T-cell (primary cell): ENCODE results near the gene UBE2G1. TPM values are rescaled to one million over a fixed set of nuclear protein-coding genes. Genes with fewer than 3 reads are reported as not detected.
A peak's percentile ranks its signal among the peaks of the same experiment; 100 is the strongest.

Source experiments
- ATAC-seq, 4 experiments: fragments of 200-7000 bp in 3 of 4; fragments of 150-1000 bp in 1 of 4; cut with Tn5 transposase; replicated peaks in 1 of 4; 1 replicate in 3 of 4; 2 replicates in 1 of 4; pipeline ENCODE4 v1.10.0; 2021; ENCODE audit warnings: moderate library complexity in 3 of 4, mild to moderate bottlenecking in 2 of 4, moderate number of reproducible peaks in 1 of 4
- CTCF ChIA-PET, 2 donors: fragments of 300-600 bp; sonication (Branson Sonifier 250); formaldehyde crosslinking; loops; one replicate each; lab custom pipeline; 2022; ENCODE audit warnings: antibody characterized with exemption in 2 of 2; lab: Charles Lee
- POLR2A ChIA-PET, 2 donors: fragments of 300-600 bp; sonication (Branson Sonifier 250); formaldehyde crosslinking; loops; one replicate each; lab custom pipeline; 2022; ENCODE audit warnings: antibody characterized with exemption in 2 of 2; lab: Charles Lee
- DNase-seq, 35 experiments: peaks; one replicate each; pipeline versions ENCODE4 v3.0.0 to v3.0.0-alpha.2; 2013 to 2023
- H3K27ac ChIP-seq: one replicate; pipeline ENCODE4 v1.5.1; 2013; ENCODE audit warnings: low read length
- H3K27me3 ChIP-seq, 2 experiments: replicated peaks in 1 of 2; 1 replicate in 1 of 2; 2 replicates in 1 of 2; pipeline versions ENCODE4 v1.6.1 to v1.7.0; 2013; ENCODE audit warnings: low read length in 1 of 2, mixed read lengths in 1 of 2; ENCODE audit not compliant: control insufficient read depth in 2 of 2, insufficient read depth in 2 of 2; ENCODE audit errors: extremely low read depth in 1 of 2
- H3K36me3 ChIP-seq, 2 donors: 1 replicate in 1 of 2; 2 replicates in 1 of 2; pipeline versions ENCODE4 v1.6.1 to v1.7.0; 2013; ENCODE audit warnings: low read length in 1 of 2; ENCODE audit not compliant: control insufficient read depth in 2 of 2, insufficient read depth in 1 of 2; ENCODE audit errors: extremely low read depth in 1 of 2
- H3K4me1 ChIP-seq, 2 experiments: 1 replicate in 1 of 2; 2 replicates in 1 of 2; pipeline versions ENCODE4 v1.6.1 to v1.7.0; 2013; ENCODE audit warnings: low read length in 2 of 2, mixed read lengths in 1 of 2; ENCODE audit not compliant: insufficient read depth in 2 of 2, control insufficient read depth in 1 of 2; ENCODE audit errors: extremely low read depth in 1 of 2
- H3K4me3 ChIP-seq, 2 donors: 1 replicate in 1 of 2; 2 replicates in 1 of 2; pipeline versions ENCODE4 v1.5.1 to v1.7.0; 2013; ENCODE audit warnings: mild to moderate bottlenecking in 2 of 2, low read length in 1 of 2, moderate library complexity in 1 of 2; ENCODE audit not compliant: control insufficient read depth in 1 of 2; ENCODE audit errors: extremely low read depth in 1 of 2
- H3K9me3 ChIP-seq: 2 replicates; pipeline ENCODE4 v1.7.0; 2013
- H3K27ac Mint-ChIP-seq, 2 donors: one replicate each; pipeline ENCODE4 v1.8.0; 2020 to 2021; ENCODE audit warnings: mild to moderate bottlenecking in 2 of 2, mixed read lengths in 2 of 2
- H3K27me3 Mint-ChIP-seq, 2 donors: one replicate each; pipeline ENCODE4 v1.8.0; 2021 to 2022; ENCODE audit warnings: mixed read lengths in 2 of 2
- H3K36me3 Mint-ChIP-seq: one replicate; pipeline ENCODE4 v1.8.0; 2021; ENCODE audit warnings: mixed read lengths
- H3K4me1 Mint-ChIP-seq, 3 donors: one replicate each; pipeline ENCODE4 v1.8.0; 2020 to 2022; ENCODE audit warnings: mixed read lengths in 3 of 3, mild to moderate bottlenecking in 1 of 3
- H3K4me3 Mint-ChIP-seq, 3 donors: one replicate each; pipeline ENCODE4 v1.8.0; 2020 to 2022; ENCODE audit warnings: mild to moderate bottlenecking in 3 of 3, mixed read lengths in 3 of 3, moderate library complexity in 3 of 3
- H3K9me3 Mint-ChIP-seq, 3 donors: one replicate each; pipeline ENCODE4 v1.8.0; 2020 to 2022; ENCODE audit warnings: mixed read lengths in 3 of 3
- WGBS: methylation state at CpG from one replicate; pipeline ENCODE4 v1.1.5; 2013; ENCODE audit warnings: missing lambda C conversion rate; ENCODE audit not compliant: insufficient coverage; 5-methylcytosine and 5-hydroxymethylcytosine counted together
- total RNA-seq, 35 experiments: library from RNA in 6 of 35; stranded (reverse) in 6 of 35; fragments of 120-200 nt in 1 of 35; gene quantifications; one replicate each; pipeline versions ENCODE4 v1.2.1 to v1.2.4 and lab custom pipeline; 2013 to 2026

Gene UBE2G1
- total RNA-seq, 5 donors from 2014 or later (not counting 1 experiment from before 2014, with no cell fraction given) = 49.6 to 62.5 (median 56.4) TPM

DNA sequence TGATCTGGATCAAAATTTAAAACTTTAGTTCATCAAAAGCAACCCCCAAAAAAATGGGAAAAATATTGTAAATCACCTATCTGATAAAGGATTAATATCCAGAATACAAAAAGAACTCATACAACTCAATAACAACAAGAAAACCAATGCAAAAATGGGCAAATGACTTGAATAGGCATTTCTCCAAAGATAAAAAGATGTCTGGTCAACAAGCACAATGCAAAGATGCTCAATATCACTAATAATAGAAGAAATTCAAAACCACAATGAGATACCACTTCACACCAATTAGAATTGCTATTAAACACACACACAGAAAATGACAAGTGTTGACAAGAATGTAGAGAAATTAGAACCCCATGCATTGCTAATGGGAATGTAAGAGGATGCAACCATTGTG, 40.4 kb downstream of the UBE2G1 start:
- Mint-ChIP-seq H3K9me3 (peaks cover 5 to 6% (median 6%) of the 10 kb centered on the region in 3 donors), H3K4me3 (no peak overlapping the region), H3K27me3 (no peaks in the 10 kb centered on the region), H3K27ac (no peak overlapping the region), H3K4me1 (peaks cover 47 to 65% (median 56%) of the 10 kb centered on the region in 3 donors), H3K36me3 (peaks cover 40% of the 10 kb centered on the region)
- ChIA-PET POLR2A (no interaction called here), CTCF (no interaction called here)
- H3K4me3 ChIP-seq = no peak overlapping the region
- H3K4me1 ChIP-seq = no peaks in the 10 kb centered on the region
- H3K27me3 ChIP-seq = no peaks in the 10 kb centered on the region
- peaks cover 2% of the 10 kb centered on the region for H3K9me3 ChIP-seq
- H3K36me3 ChIP-seq = no peaks in the 10 kb centered on the region
- no peak overlapping the region for H3K27ac ChIP-seq
- ATAC-seq (no peak), DNase-seq (no peak)

GRCh38 chr17:4324463-4324862, 42.0 kb downstream of the UBE2G1 start:
- Mint-ChIP-seq H3K36me3 (peaks cover 34% of the 10 kb centered on the region), H3K27ac (no peak overlapping the region), H3K4me1 (peaks cover 49 to 64% (median 57%) of the 10 kb centered on the region in 3 donors), H3K27me3 (no peaks in the 10 kb centered on the region), H3K9me3 (peaks cover 5 to 6% (median 6%) of the 10 kb centered on the region in 3 donors), H3K4me3 (no peak overlapping the region)
- H3K27me3 ChIP-seq = no peaks in the 10 kb centered on the region
- H3K27ac ChIP-seq = no peak overlapping the region
- H3K36me3 ChIP-seq = no peaks in the 10 kb centered on the region
- peaks cover 0 to 1% of the 10 kb centered on the region in 2 experiments for H3K4me1 ChIP-seq
- DNase-seq = no peak
- POLR2A ChIA-PET = no interaction called here
- 98% methylated on average over 7 of the region's 7 CpGs for WGBS
- CTCF ChIA-PET = no interaction called here
- H3K4me3 ChIP-seq = no peak overlapping the region
- no peak for ATAC-seq
- H3K9me3 ChIP-seq = peaks cover 2% of the 10 kb centered on the region

DNA sequence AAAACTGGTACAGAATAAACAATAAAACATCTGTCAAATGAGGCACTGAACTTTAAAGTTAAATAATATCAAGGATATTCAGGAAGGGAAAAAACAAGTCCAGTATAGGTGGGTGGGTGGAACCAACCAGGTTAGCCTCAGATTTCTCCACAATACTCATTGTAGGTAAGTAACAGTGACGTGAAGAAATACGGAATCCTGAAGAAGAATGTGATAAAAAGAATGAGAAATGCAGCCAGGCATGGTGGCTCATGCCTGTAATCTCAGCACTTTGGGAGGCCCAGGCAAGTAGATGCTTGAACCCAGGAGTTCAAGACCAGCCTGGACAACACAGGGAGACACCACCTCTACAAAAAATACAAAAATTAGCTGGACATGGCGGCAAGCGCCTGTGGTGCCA, 47.3 kb downstream of the UBE2G1 start:
- Mint-ChIP-seq H3K4me1 (peaks cover 62 to 73% (median 66%) of the 10 kb centered on the region in 3 donors), H3K36me3 (peaks cover 10% of the 10 kb centered on the region), H3K4me3 (no peak overlapping the region), H3K27me3 (no peaks in the 10 kb centered on the region), H3K9me3 (no peaks in the 10 kb centered on the region), H3K27ac (peak overlapping the region in 1 of 2 donors; percentile 58)
- Histone ChIP-seq H3K4me1 (peaks cover 4 to 5% of the 10 kb centered on the region in 2 experiments), H3K36me3 (no peaks in the 10 kb centered on the region), H3K9me3 (no peaks in the 10 kb centered on the region), H3K27ac (no peak overlapping the region), H3K27me3 (no peaks in the 10 kb centered on the region), H3K4me3 (no peak overlapping the region)
- WGBS = no CpG with 5 or more reads among the region's 4 CpGs
- DNase-seq = no peak
- POLR2A ChIA-PET = no interaction called here
- CTCF ChIA-PET = no interaction called here
- ATAC-seq = no peak

DNA sequence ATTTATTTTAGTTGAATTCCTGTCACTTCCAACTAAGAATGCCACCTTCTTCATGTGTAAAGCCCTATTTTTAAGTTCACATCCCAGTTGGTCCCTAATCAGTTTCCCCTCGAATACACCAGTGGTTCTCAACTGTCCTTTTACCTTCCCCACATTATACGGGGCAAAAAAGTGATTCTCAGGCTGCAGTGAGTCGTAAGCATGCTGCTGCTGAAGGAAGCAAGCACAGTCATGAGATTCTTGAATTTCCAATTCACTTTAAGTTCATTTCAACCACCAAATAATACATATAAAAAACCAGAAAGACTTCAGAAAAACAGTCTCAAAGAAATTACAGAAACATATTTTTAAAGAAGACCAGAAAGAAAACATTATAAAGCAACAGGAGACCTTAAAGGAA, 47.9 kb downstream of the UBE2G1 start:
- H3K27ac Mint-ChIP-seq = peak overlapping the region in 1 of 2 donors; percentile 7
- no peaks in the 10 kb centered on the region for H3K27me3 Mint-ChIP-seq
- DNase-seq (no peak), ATAC-seq (no peak)
- H3K27ac ChIP-seq = no peak overlapping the region
- no peak overlapping the region for H3K4me3 ChIP-seq
- H3K36me3 Mint-ChIP-seq = peaks cover 10% of the 10 kb centered on the region
- no peaks in the 10 kb centered on the region for H3K27me3 ChIP-seq
- POLR2A ChIA-PET = no interaction called here
- peaks cover 63 to 74% (median 65%) of the 10 kb centered on the region in 3 donors for H3K4me1 Mint-ChIP-seq
- WGBS = 73% methylated on average over 2 of the region's 3 CpGs
- no peaks in the 10 kb centered on the region for H3K36me3 ChIP-seq
- H3K9me3 Mint-ChIP-seq = no peaks in the 10 kb centered on the region
- no peak overlapping the region for H3K4me3 Mint-ChIP-seq
- CTCF ChIA-PET = no interaction called here
- no peaks in the 10 kb centered on the region for H3K9me3 ChIP-seq
- H3K4me1 ChIP-seq = peaks cover 4 to 5% of the 10 kb centered on the region in 2 experiments

GRCh38 chr17:4318186-4318585, 48.3 kb downstream of the UBE2G1 start:
- Mint-ChIP-seq H3K4me3 (no peak overlapping the region), H3K4me1 (peaks cover 63 to 74% (median 66%) of the 10 kb centered on the region in 3 donors), H3K36me3 (peaks cover 10% of the 10 kb centered on the region), H3K27me3 (no peaks in the 10 kb centered on the region), H3K27ac (no peak overlapping the region), H3K9me3 (no peaks in the 10 kb centered on the region)
- ATAC-seq (no peak), DNase-seq (no peak)
- no CpG with 5 or more reads among the region's 5 CpGs for WGBS
- Histone ChIP-seq H3K9me3 (no peaks in the 10 kb centered on the region), H3K4me3 (no peak overlapping the region), H3K36me3 (no peaks in the 10 kb centered on the region), H3K27ac (no peak overlapping the region), H3K27me3 (no peaks in the 10 kb centered on the region), H3K4me1 (peaks cover 4 to 5% of the 10 kb centered on the region in 2 experiments)
- POLR2A ChIA-PET = no interaction called here
- CTCF ChIA-PET = interaction anchor here in 1 of 2 donors (0.9 kb wide), 1 partner anchor 15 kb away, joined by 3 read pairs; no protein-coding TSS in a partner anchor

GRCh38 chr17:4317610-4318009, 48.9 kb downstream of the UBE2G1 start:
- POLR2A ChIA-PET = no interaction called here
- peaks cover 63 to 74% (median 66%) of the 10 kb centered on the region in 3 donors for H3K4me1 Mint-ChIP-seq
- WGBS = 73% methylated on average over 2 of the region's 5 CpGs
- Histone ChIP-seq H3K4me1 (peaks cover 4 to 5% of the 10 kb centered on the region in 2 experiments), H3K9me3 (no peaks in the 10 kb centered on the region), H3K27me3 (no peaks in the 10 kb centered on the region), H3K36me3 (no peaks in the 10 kb centered on the region), H3K4me3 (no peak overlapping the region), H3K27ac (no peak overlapping the region)
- H3K9me3 Mint-ChIP-seq = no peaks in the 10 kb centered on the region
- H3K4me3 Mint-ChIP-seq = no peak overlapping the region
- no peaks in the 10 kb centered on the region for H3K27me3 Mint-ChIP-seq
- H3K27ac Mint-ChIP-seq = no peak overlapping the region
- no peak for DNase-seq
- CTCF ChIA-PET = interaction anchor here in 1 of 2 donors (0.6 to 0.9 kb wide), 2 partner anchors 14 to 51 kb away, joined by 3 to 5 read pairs; no protein-coding TSS in a partner anchor
- H3K36me3 Mint-ChIP-seq = peaks cover 9% of the 10 kb centered on the region
- no peak for ATAC-seq
